T-helper 1 cell (primary cell): ENCODE measurements around the gene VTI1A.
A peak's percentile ranks its signal among the peaks of the same experiment; 100 is the strongest.

Experiments
- DNase-seq, 5 donors: peaks; one replicate each; pipeline ENCODE4 v3.0.0-alpha.2; 2012 to 2020

The VTI1A gene

DNA sequence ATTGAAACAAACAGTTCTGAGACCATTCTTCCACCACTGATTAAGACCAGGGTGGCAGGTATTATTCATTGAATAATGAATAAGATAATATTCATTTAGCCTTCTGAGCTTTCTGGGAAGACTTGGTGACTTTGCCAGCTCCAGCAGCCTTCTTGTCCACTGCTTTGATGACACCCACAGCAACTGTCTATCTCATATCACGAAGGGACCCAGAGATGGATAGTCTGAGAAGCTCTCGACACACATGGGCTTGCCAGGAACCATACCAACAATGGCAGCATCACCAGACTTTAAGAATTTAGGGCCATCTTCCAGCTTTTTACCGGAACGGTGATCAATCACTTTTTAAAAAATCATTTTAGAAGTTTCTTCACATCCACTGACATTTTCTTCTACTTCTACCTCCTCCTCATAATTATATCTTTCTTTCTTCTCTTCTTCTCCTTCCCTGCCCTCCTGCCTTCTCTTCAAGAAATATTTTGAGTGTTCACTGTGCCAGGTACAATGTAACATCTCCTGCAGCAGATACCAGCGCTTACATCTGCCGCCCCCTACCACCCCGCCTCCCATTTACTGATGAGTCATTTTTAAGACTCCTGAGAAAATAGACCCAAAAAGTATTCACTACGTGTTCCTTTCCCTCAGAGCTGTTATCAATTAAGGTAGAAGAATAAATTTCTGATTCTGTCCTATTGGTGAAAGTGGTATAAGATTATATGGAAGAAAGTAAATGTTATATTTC, 101.7 kb downstream of the VTI1A start:
- DNase-seq, result no peak

DNA sequence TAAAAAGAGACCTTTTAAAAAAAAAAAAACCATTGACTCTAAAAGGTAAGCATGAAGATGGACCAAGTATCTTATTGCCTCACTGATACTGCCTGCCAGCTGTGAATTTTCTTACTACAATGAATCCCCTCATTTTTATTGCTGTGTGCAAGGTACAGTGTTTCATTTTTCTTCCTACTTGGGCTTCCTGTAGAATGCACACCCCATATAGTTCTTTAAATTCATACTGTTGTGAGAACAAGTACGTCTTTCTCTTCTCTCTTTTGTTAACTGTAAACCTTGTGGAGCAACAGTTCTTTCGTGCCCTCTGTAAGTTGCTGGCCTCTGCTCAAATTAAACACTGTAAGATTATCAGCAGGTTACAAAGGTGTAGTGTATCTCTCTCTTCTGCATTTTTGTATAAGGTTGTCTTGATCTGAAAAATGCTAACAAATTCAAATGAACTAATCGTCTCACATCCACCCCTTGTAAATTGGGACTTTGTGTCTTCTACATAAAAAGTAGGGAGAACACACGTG, 105.6 kb downstream of the VTI1A start:
- DNase-seq, result no peak

DNA sequence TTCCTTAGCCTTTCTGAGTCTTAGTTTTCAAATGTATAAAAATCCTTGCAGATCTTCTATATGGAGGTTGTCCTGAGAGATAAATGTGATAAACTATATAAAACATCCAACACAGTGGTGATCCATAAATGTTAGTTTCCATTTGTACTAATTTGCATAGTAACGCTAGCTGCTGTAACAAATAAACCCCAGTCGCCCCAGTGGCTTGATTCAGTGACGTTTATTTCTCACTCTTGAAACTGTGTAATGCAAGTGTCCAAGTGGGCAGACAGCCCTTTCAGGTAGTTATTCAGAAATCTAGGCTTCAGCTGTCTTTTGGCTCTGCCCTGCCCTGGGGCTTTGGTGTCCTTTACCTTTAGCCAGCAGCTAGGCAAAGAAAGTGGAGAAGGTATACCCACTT, 106.3 kb downstream of the VTI1A start:
- no peak for DNase-seq

DNA sequence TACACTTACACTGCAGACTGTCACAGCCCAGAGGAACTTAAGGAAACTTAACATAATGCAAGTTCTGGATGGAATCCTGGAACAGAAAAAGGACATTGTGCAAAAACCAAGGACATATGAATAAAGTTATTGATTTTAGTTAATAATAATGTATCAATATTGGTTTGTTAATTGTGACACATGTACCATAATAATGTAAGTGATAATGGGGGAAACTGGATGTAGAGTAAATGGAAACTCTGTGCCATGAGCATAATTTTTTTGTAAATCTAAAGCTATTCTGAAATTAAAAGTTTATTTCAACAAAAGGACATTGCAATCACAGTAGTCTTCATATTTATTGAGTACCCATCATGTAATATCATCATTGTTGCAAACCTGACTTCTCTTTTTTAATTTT, 107.2 kb downstream of the VTI1A start:
- no peak for DNase-seq

DNA sequence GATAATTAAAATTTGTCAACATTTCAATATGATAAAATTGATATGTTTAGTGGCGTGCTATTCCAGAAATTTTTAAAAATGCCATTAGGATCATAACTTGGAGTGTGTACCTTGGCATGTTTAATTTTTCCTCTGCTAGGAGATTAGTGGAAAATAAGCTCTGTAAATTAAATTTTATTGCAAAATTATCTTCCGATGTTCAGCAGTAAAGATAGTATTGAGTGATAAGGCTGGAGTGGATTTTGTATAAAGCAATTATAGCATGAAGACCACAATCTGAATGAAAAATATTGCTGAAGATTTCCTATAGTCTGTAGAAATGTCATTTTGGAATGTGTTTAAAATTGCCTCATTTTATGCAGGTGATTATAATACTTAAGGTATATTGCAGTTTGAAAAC, 110.2 kb downstream of the VTI1A start:
- no peak for DNase-seq

DNA sequence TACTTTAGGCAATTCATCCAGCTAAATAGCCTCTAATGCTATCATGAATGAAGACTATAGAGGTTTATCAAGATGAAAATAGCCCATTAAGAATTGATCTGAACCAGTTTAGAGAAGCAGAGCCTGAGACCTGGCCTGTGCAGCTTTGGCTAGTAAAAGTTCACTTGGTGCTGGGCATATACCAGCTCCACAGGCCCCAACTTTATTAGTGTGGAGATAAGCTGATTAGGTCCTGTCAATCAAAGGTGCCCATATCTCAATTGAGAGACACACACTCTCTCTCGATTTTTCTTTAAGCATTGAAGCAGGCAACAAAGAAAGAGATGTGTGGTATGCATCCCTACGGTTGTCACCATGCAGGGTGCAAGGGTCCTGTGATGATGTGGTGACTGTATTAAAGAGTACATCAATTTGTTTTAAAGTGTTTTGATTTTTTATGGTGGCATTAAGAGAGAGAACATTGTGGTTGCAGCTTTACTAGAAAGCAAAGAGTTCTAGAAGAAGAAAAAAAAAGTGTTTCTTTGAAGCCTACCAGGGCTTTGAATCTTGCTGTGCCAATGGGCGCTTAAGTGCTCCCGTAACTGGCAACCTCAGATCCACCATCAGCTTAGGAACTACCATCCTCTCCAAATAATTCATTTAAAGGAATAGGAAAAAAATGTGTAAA, 111.6 kb downstream of the VTI1A start:
- DNase-seq, result no peak

DNA sequence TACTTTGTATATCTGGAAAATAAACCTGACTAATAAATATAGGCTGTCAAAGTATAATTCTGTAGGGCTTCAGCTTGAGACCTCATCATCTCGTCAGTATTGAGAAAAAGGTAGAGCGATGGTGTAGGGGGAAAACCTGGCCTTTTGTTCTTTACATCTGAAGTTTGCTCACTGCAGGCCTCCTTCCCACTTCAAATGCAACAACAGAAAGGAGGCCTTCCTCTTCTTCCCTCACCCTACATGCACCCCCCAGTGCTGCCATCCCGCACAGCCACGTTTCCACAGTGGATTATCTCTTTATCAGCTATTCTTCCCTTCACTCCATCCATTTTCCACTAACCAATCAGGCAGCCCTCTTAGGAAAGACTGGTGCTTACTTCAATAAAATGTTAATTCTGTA, 112.3 kb downstream of the VTI1A start:
- no peak for DNase-seq

DNA sequence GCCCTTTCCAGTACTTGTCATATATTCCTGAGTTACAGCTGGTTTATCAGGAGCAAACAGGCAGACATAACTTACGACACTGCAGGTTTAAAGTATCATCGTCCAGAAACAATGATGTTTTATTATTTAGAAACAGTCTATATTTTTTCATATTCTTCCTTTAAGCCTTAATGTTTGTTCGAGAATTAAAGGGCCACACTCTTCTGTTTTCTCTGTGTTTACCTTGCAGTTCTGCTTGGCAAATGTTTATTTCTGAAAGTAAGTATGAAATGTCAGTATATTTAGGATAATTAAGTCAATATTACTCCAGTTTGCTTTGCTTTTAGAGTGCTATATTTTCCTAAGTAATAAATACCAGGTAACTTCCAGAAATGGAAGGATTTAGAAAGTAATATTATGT, 115.1 kb downstream of the VTI1A start:
- no peak for DNase-seq

DNA sequence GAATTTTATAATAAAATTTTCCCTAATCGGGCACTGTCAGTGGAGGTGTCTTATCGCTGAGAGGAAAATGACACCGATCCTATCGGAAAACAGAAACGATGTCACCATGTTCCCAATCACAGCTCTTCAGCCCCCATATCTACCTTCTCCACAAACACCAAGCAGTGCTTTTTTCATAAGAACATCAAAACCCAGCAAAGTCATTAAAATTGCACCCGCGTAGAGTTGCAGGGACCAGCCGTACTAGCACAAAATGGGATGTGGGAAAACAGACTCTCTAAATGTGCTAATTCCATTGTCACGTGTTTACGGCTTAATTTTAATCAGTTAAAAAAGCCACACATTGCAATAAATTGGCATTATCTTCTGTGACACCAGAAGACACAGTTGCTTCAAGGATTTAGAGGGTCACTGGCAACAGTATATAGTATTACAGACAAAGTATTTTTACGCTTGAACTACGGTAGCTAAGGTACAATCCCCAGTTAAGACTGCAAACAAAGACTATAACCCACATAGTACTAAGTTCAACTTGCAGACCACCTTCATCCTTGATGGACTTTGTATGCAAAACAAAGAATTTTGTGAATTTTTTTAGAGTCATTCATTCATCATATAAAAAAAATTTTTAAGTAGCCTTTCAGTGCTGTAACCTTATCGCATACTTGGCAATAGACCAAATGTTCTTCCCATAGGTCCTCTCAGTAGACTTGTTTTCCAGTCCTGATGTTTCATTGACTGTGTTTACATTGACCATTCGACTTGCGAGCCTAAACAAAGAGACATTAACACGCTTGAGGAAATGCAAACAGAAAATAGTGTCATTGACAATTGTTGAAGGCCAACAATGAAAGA, 116.0 kb downstream of the VTI1A start:
- DNase-seq, result no peak

DNA sequence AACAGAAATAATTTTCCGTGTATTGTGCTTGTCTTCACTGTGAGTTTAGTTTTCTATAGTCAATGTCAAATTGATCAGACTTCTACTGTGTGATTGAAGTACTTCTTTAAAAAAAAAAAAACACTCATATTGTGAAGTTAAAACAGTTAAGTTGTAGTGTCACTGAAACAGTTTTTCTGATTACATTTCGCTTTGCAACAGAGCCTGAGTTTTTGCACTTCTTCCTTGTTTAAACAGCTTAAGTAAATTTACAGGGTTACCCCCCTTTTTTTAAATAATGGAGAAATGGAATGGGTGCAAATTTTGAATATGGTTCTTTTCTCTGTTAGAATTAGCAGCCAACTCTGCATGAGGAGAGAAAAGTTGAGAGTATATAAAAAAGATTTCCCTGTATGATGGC, 117.3 kb downstream of the VTI1A start:
- DNase-seq, result no peak

DNA sequence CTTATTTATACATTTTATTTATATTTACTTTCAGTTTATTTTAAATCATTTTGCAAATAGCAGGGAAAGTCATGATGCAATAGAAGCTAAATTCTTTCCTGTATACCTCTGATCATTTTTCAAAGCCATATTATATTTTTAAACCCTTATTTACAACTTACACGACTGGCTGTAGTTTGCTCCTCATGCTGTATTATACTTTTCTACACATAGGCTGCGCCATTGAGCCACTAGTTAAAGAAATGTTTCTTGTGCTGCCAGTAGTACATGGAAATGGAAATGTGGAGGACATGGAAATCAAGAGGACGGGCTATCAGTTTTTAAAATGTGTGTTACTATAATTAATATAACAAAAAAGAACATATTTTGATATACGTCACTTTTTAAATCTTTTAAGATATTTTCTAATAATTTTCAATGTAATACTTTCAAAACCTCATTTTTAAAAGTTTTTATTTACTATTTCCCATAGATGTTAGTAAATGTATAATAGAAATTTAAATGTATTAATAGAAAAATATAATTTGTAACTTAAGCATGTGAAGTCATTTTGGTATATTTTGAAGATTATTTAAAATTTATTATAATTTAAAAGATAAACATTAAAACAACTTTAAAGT, 118.5 kb downstream of the VTI1A start:
- DNase-seq, result peak in 1 of 5 donors; percentile 22

DNA sequence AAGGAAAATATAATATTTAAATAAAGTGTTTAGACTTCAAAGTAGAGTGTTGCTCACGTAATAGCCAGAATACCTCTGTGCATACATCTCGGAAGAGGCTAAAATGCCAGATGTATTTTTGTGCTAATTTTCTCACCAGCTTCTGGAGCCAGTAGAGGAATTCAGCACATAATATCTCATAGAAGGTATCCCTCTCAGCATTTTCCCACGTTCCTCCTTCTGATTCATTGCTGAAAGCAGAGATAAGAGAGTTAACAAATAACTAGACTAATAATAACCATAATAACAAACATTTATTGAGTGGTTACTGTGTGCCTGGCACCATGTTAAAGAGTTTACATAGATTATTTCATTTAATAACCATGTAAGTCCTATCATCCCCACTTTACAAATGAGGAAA, 123.6 kb downstream of the VTI1A start:
- DNase-seq, result no peak

DNA sequence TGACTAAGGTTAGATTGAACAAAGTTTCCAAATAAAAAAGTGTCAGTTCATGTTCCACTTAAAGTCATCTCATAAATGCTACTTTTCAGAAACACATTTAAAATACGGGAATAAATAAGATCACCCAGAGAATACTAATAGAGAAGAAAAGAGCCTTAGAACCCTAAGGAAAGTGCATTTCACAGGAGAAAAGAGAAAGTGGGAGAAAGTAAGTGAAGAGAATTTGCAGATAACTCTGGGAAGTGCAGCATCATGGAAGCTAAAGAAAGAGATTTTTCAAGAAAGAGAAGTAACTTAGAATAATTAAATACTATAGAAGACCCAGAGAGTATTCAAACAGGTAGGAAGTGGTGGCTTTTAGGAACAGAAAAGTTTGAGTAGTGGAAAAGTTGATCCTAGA, 132.6 kb downstream of the VTI1A start:
- DNase-seq, result no peak

DNA sequence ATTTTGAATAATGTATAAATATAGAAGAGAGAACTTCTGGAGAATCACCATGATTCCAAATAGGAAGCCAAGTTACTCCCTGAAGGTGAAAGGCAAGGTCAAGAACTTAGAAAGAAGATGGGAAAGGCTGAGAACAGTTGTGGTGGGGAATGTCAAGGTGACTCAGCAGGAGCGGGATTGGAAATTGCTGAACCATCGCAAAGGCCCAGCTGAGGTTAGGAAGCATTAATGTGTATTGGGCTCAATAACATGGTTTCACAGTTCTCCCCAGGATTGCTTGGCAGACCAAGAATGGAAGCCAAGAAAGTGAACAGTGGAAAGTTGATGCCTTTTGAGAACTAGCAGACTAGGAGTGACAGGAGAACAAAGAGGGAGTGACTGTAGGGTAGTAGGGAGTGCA, 133.3 kb downstream of the VTI1A start:
- DNase-seq, result no peak

DNA sequence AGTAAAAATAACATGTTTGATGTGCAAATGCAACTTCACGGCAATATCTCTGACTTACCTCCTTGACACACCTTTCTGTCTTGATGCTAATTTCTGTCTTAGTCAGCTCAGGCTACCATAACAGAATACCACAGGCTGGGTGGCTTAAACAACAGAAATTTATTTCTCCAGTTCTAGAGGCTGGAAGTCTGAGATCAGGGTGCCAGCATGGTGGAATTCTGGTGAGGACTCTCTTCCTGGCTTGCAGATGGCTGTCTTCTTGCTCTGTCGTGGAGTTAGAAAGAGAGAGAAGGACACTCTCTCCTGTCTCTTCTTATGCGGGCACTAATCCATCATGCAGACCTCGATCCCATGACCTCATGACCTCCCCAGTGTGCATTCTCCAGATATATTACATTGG, 134.9 kb downstream of the VTI1A start:
- no peak for DNase-seq

DNA sequence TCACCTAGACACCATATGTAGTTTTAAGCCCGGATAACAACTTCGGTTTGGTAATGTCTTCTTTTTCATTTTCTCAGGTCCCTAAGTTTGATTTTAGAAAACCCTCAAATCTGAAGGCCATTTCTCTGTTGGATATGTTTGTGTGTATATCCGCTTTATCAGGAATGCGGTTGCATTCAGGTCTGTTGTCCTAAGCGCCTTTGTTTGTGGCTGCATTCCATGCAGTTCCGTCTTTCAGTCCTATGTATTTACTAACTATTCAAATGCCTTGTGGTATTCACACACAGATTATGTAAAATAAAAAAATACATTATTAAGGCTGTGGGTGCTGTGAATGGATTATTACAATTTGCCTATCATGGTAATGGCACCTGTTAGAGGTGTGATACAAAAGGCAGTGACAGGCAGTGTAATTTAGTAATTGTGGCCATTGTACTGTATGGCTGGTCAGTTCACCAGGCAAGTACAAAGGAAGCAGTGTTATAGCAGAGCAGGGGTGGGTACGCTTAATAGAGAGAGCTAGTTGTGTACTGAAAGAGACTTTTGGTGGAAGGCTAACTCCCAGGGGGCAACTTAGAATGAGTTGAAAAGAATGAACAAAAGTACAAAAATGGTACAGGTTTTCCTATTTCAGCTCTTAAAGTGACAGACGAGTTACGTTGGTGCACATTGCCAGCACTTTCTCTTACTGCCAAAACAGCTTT, 136.4 kb downstream of the VTI1A start:
- no peak for DNase-seq

DNA sequence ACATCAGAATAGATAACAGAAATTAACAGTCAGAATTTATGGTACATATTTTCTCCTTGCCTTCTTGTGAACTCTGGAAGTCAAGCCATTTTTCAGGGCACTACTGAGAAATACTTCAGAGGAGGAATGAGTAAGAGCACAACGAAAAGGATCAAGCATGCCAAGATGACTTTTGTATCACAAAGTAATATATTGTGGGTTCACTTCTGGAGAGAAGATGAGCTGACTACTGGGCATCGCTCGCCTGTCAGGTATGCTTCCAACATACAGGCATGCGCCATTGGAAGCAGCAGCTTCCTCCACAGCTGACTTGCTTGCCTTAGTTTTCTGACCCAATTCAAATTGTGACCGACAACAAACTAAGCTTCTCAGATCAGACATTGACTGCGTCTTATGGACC, 137.3 kb downstream of the VTI1A start:
- DNase-seq, result no peak

DNA sequence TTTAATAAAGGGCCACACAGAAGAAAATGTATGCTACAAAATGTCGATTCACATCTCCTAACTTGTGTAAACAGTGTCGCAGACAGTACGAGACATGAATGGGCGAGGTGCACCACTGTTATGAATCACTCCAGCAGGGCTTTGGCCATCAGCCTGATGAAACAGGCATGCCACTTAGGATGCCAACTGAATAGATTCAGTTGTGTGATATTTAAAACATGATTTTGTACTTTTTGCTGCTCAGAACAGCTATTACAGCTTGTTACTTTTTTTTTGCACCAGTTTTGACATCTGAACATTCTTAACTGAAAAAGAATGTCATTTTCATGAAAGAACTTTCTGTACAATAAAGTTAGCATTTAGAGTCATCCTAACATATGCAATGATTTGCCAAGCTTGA, 138.1 kb downstream of the VTI1A start:
- no peak for DNase-seq

DNA sequence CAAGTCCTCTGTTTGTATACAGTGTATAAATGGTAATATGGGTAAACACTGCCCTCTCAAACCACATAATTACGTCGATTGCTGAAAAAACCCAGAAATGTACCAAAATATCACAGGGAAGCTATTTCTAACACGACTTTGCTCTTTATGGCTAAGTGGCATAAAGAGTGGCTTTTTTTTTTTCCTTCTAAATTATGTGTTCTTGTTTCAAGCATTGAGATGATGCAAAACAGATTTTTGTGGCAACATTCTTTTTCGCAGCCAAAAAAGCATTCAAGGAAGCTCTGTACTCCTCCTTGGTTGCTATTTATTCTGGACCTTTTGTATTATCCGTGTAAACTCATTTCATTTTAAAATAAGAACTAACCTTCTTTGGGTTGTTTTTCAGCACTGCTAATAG, 138.9 kb downstream of the VTI1A start:
- DNase-seq, result no peak

DNA sequence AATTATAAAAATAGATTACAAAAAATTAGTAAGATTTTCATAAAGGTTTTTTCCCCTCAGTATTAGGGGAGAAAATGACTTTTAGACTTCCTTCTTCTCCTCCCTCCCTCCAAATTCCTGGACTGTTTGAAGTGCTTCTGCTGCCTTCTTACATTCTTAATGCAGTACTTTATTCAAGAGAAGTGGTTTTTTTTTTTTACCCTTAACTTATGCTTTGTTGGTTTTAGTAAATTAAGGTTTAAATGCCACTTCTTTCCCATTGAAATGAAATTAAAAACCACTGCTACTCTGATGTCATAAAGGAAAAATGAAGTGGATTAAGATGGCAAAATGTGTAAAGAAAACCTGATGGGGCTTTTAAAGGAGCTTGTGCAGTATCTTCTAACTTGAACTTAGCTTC, 140.7 kb downstream of the VTI1A start:
- DNase-seq, result no peak

DNA sequence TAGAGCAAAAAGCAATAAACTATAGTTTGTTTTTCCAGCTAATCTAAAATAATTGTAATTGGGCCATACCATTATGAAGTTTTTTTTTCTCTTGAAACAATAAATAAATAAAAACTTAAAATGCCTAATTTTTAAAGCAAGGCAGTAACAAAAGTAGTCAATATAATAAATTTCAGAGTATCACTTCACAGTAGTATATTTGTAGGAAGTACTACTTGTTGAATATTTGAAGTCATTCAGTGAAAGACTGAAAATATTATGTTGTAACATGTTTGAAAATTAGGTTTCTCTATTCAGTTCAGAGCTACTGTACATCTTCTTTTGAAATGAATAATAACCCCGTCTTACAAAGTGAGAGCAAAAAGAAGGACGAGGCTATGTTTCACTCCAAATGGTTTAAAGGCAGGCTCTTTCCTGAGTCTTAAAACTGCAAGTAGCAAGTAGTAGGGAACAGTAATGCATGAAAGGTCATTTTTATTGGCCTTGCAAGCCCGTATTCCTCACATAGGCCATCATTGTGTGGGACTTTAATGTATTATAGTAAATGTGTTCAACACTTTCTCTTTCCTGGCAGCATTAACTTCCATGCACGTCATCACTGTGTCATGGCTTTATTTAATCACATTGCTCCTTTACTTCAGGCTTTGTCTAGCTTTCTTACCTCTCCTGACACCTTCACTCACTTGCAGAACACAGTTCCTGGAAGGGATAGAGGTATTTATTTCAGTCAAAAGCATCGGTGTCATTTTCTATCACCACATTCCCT, 141.4 kb downstream of the VTI1A start:
- DNase-seq, result no peak

DNA sequence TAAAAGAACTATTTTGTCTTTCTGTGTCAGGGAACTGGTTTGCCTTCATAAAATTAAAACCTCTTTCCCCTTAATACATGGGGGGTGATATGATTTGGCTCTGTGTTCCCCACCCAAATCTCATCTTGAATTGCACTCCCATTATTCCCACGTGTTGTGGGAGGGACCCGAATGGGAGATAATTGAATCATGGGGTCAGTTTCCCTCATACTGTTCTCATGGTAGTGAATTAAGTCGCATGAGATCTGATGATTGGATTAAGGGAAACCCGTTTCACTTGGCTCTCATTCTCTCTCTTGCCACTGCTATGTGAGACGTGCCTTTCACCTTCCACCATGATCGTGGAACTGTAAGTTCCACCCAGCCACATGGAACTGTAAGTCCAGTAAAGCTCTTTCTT, 142.1 kb downstream of the VTI1A start:
- no peak for DNase-seq
